Measurements from ENCODE around the gene MAGT1.
"Not testable (repeated sequence)": the region's sequence is repeated elsewhere in the genome, so short reads cannot be mapped to it uniquely, and the experiment has no call there.

The MAGT1 gene

DNA sequence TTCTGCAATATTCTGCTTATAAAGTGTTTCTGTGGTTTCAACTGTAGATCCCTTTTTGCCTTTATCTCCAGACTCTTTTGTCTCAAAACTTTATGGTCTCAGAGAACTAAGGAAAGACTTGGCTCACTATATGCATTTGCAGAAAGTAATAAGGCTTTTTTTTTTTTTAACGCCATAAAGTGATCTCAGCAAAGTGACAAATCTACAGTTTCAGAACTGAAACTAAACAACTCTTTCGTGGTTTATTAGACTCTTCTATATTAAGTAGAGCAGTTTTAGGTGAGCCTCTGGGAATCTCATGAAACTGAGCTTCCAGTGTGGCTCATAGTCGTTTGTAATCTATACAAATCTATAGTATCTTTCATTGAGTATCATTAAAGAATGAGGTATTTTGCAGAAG is 30.5 kb upstream of the MAGT1 start:
- ChIA-PET CTCF (no interaction called here), POLR2A (ENCODE audit: low non-redundant PET) (no interaction called here)
- no peak for DNase-seq (ENCODE audit: low spot score)
- no peak for TF ChIP-seq CTCF (conservative IDR thresholded peaks at IDR 0.05; ENCODE audit: low read depth)
- H3K27ac ChIP-seq = no peak overlapping the region

DNA sequence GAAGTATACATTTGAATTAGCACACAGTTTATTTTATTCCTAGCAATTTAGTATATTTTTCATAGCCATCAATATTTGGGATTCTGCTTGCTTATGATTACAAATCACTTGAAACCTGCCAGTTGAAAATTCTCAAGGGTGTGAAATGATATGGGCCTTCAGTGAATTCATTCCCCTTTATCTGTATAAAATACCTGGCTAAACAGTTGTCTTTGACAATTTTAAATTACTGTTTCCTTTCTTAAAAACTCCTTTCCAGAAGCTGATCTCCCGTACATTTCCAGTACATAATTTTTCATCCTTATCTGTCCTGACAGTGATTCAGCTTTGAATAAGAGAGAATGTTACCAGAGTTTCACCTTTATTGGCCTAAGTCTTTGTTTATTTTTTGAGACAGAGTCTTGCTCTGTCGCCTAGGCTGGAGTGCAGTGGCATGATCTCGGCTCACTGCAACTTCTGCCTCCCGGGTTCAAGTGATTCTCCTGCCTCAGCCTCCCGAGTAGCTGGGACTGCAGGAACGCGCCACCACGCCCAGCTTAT is 29.2 kb upstream of the MAGT1 start:
- H3K27ac ChIP-seq = no peak overlapping the region
- POLR2A ChIA-PET (ENCODE audit: low non-redundant PET) = no interaction called here
- DNase-seq (ENCODE audit: low spot score) = no peak
- no peak for TF ChIP-seq CTCF (conservative IDR thresholded peaks at IDR 0.05; ENCODE audit: low read depth)
- CTCF ChIA-PET = no interaction called here

DNA sequence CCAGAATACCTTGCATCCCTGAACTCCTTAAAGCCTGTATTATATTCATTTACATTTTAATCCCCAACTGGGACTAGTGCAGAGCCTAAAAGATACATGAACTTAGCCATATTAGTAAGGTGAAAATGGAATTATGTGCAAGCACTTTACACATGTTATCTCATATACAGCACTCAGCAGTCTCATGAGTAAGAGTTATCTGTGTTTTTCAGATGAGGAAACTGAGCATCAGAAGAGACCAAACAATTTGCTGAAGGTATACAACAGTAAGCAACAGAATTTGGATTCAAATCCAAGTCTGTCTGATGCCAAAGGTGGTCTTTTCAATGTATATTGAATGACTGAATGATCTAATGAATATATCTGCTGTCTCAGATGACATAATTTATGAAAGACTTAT is 27.6 kb upstream of the MAGT1 start:
- no peak for DNase-seq (ENCODE audit: low spot score)
- CTCF ChIA-PET = interaction anchor here (0.7 kb wide), 1 partner anchor 55 kb away, joined by 3 read pairs; no protein-coding TSS in a partner anchor
- TF ChIP-seq CTCF (conservative IDR thresholded peaks at IDR 0.05; ENCODE audit: low read depth) = no peak
- H3K27ac ChIP-seq = no peak overlapping the region
- POLR2A ChIA-PET (ENCODE audit: low non-redundant PET) = no interaction called here

DNA sequence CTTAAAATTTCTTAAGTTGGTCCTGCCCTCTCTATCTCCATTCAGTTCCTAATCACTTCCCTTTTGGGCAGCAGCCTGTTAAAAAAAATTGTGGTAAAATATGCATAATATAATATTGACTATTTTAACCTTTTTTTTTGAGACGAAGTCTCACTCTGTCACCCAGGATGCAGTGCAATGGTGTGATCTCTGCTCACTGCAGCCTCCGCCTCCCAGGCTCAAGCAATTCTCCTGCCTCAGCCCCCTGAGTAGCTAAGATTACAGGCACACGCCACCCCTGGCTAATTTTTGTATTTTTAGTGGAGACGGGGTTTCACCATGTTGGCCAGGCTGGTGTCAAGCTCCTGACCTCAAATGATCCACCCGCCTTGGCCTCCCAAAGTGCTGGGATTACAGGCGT is 24.1 kb upstream of the MAGT1 start:
- CTCF ChIA-PET; H3K27ac ChIP-seq; POLR2A ChIA-PET (ENCODE audit: low non-redundant PET); DNase-seq (ENCODE audit: low spot score): not testable (repeated sequence)

- POLR2A ChIA-PET (ENCODE audit: low non-redundant PET) = no interaction called here
- DNase-seq (ENCODE audit: low spot score) = no peak
- no peak overlapping the region for H3K27ac ChIP-seq
- CTCF ChIA-PET = interaction anchor here (1.2 kb wide), 1 partner anchor 111 kb away, joined by 3 read pairs; no protein-coding TSS in a partner anchor
- TF ChIP-seq CTCF (conservative IDR thresholded peaks at IDR 0.05; ENCODE audit: low read depth) = no peak
Observed at GRCh38 chrX:77918568-77918967, 23.3 kb upstream of the MAGT1 start.

DNA sequence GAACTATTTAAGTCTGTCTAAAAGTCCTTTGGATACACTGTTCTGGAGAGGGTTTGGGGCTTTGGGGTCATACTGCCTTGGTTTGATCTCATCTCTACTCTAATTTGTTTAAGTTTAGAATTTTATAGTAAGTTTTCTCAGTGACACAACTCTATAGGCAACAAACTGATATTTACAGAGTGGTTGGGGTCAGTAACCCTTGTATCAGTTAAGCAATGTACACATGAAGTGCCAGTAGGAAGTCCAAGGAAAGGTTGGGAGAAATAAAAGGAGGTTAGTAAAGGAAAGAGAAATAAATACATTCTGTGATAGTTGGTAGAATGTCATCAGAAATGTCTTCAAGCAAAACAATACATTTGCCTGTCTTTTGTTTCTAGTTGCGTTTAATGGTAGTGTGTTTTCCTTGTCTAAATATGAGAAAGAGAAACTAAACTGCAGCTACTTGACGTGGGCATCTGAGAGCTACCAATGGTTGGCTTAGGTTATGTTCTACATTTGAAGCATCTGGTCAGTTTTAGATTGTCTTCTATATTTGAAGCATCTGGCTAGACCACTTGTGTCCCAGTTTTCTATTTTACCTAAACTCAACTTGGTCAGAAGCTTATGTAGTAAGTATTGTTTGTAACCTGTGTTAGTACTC is 22.2 kb upstream of the MAGT1 start:
- CTCF ChIA-PET = interaction anchor here (1.2 kb wide), 1 partner anchor 112 kb away, joined by 3 read pairs; no protein-coding TSS in a partner anchor
- no peak for DNase-seq (ENCODE audit: low spot score)
- TF ChIP-seq CTCF (conservative IDR thresholded peaks at IDR 0.05; ENCODE audit: low read depth) = no peak
- POLR2A ChIA-PET (ENCODE audit: low non-redundant PET) = no interaction called here
- H3K27ac ChIP-seq = no peak overlapping the region

DNA sequence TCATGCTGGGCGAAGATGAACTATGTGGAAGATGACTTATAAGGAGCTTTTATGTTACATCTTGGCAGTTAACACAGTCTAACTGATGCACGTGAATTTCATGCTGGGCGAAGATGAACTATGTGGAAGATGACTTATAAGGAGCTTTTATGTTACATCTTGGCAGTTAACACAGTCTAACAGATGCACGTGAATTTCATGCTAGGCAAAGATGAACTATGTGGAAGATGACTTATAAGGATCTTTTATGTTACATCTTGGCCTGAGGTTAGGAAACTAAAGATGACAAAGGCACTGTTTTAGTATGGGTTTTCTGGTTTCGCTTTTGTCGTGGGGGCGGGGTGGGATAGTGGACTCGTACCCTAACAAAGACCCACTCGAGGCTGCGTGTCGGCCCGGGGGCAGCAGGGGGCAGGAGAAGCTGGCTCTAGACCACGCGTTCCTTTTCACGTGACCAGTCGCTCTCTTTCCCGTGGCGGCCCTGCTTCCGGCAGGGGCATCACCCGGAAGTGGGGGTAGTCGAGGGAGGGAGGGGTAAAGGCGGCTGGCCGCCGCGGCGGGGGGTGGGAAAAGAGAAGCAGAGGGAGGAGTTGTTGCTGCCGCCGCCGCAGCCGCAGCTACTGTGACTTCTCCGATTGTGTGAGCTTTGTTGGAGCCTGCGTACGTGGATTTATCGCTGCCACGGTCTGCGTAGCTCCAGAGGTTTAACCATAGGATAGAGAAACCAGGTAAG is 15.0 kb upstream of the MAGT1 start, which contains the start of gene ATP7A:
ATP7A (plus strand) TSS at position 586 of the 733 bp plus-strand sequence. CDS start 60,949 bp downstream, outside the sequence.
- ChIA-PET CTCF (interaction anchor here (0.7 to 1.2 kb wide), 4 partner anchors 9 to 1455 kb away, joined by 3 to 4 read pairs (median 3); no protein-coding TSS in a partner anchor), POLR2A (ENCODE audit: low non-redundant PET) (no interaction called here)
- peak; percentile 33 for TF ChIP-seq CTCF (conservative IDR thresholded peaks at IDR 0.05; ENCODE audit: low read depth)
- peak; percentile 85 for DNase-seq (ENCODE audit: low spot score)
- H3K27ac ChIP-seq = peak within 1 kb of the TSS; percentile 74

Measured in RWPE1 (cell line).